Ammon's horn (tissue), 1 donor: ENCODE results near the gene PLSCR1.

ENCODE experiments used
- DNase-seq: peaks from one replicate; pipeline ENCODE4 v3.0.0-alpha.2; 2016; ENCODE audit warnings: low spot score

The PLSCR1 gene

GRCh38 chr3:146472611-146473010, 71.8 kb downstream of the PLSCR1 start:
- DNase-seq: no peak

DNA sequence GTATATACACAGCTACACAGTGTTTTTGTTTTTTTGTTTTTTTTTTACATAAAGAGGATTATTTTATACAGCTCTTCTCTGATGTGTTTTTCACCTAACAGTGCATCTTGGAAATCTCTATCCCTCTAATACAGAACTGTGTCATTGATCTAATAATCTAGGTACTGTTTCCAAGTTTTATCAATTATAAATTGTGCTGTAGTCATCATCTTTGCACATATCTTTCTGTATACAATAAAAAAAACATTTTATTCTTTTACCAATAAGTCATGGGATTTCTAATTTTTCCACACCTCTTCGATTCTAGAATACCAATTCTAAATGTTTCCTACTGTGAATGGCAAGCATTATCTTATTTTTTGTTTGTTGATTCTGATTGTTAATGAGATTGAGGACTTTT, 73.4 kb downstream of the PLSCR1 start:
- DNase-seq: no peak

- no peak for DNase-seq
Observed at GRCh38 chr3:146470425-146470990, 73.9 kb downstream of the PLSCR1 start.

DNA sequence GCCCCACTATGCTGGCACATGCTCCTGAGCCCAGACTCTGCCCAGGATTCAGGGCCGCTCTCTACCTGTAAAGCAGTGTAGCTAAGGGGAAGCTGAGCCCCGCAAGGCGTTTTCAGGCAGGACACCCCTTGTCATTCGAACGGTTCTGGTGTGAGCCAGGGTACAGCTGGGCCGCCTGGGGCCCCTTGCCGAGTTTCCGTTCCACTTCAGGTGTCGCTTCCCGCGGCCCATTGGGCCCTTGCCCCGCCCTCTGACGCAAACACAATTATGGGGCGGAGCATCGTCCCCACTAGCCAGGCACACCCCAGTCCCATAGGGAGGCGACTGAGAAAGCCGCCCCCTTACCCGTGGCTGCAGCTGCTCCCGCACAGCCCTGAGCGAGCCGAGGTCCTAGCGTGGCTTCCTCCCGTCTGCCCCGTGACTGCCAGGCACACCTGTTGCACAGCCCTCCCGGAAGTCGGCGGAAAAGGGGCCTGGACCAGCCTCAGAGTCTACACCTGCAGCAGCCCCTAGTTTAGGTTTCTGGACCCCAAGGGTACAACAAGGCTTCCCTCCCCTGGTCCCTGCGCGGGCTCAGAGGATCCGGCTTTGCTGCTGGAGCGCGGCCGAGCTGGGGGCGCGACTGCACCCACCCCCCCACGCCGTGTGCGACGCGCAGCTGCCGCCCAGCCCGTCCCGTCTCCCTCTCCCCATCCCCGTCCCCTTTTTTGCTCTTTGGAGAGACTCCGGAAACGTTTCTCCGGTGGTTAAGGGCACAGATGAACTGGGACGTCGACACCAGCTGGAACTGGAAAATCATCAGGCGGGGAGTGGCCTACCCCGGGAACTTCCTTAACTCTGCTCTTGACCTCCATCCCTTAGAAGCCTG, 75.0 kb downstream of the PLSCR1 start, which contains the start of gene PLSCR2:
Gene PLSCR2, minus strand, starts transcription at position 412 of the 868 bp plus-strand sequence. CDS start 9,657 bp downstream, outside the sequence.
- DNase-seq: peak; percentile 33

DNA sequence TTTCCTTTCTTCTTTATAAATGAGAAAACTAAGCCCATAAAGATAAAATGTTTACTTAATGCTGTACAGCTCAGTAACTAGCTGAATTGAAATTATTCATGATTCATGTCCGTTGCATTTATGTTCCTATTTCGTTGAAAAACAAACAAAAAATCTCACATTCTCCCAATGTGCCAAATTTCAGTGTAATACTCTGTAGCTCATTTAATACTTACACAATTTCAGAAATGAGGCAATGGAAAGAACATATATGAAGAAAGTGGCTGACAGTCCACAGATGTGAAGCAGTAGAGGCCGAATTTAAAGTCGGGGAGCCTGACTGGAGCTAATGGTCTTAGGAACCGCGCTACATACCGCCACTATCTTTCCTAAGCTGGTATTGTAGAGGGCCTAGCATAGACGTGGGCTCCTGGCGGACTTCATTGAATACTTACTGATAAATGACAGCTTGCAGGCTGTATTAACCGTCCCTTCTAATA, 75.7 kb downstream of the PLSCR1 start:
- DNase-seq: no peak

DNA sequence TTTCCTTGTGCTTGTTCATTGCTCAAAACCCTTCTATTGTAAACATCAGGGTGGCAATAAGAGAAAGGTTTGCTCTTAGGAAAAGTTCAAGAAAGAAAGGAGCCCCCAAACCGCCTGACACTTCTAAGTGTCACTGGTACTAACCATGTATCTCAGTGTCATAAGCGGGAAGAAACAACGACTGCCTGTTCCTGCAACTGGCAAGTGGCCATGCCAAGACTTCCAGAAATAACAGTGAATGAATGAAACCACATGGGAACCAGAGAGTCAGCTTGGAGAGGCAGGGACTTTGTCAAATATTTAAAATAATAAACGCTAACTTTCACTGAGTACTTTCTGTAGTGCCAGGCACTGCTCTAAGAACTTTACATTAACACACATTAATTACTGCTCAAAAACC, 76.2 kb downstream of the PLSCR1 start:
- DNase-seq: no peak

DNA sequence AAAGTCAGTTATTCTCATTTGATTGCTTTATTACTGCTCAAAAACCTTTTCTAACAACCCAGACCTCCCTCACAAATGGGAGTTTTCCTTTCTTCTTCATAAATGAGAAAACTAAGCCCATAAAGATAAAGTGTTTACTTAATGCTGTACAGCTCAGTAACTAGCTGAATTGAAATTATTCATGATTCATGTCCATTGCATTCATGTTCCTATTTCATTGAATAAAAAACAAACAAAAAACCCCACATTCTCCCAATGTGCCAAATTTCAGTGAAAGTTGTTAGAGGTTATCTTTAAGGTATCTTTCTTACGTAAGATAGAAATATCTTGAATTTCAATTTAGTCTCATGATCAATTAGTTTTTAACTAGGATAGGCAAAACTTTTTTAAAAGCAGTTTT, 77.8 kb downstream of the PLSCR1 start:
- no peak for DNase-seq

GRCh38 chr3:146465693-146466465, 78.5 kb downstream of the PLSCR1 start:
- DNase-seq: no peak
